Measurements from ENCODE around the gene SLC7A1. TPM values are rescaled to one million over a fixed set of nuclear protein-coding genes. Genes with fewer than 3 reads are reported as not detected.

The SLC7A1 gene
- total RNA-seq, 1 experiment from 2014 or later = 84.5 TPM

DNA sequence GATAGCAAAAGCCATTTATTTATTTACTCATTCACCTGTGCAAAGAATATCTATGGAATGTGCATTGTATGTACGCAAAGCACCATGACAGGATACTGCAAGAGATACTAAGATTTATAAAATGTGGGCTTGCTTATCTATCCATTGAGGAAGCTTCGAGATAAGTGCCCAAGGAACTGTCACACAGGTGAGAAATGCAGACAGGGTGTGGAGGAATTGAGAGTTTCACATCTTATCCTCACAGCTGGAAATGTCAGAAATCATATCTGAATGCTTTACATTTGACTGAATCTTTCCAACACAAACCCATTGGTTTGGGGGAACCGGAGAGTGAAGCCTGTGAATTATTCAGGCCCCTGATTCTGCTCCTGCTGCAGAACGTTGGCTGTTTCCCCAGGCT, 113.0 kb downstream of the SLC7A1 start:
- Mint-ChIP-seq H3K4me3 (no peak overlapping the region), H3K27ac (no peak overlapping the region), H3K27me3 (ENCODE audit: low read depth) (no peaks in the 10 kb centered on the region), H3K9me3 (no peaks in the 10 kb centered on the region), H3K4me1 (peaks cover 32% of the 10 kb centered on the region), H3K36me3 (no peaks in the 10 kb centered on the region)
- TF ChIP-seq, protein P1, sequence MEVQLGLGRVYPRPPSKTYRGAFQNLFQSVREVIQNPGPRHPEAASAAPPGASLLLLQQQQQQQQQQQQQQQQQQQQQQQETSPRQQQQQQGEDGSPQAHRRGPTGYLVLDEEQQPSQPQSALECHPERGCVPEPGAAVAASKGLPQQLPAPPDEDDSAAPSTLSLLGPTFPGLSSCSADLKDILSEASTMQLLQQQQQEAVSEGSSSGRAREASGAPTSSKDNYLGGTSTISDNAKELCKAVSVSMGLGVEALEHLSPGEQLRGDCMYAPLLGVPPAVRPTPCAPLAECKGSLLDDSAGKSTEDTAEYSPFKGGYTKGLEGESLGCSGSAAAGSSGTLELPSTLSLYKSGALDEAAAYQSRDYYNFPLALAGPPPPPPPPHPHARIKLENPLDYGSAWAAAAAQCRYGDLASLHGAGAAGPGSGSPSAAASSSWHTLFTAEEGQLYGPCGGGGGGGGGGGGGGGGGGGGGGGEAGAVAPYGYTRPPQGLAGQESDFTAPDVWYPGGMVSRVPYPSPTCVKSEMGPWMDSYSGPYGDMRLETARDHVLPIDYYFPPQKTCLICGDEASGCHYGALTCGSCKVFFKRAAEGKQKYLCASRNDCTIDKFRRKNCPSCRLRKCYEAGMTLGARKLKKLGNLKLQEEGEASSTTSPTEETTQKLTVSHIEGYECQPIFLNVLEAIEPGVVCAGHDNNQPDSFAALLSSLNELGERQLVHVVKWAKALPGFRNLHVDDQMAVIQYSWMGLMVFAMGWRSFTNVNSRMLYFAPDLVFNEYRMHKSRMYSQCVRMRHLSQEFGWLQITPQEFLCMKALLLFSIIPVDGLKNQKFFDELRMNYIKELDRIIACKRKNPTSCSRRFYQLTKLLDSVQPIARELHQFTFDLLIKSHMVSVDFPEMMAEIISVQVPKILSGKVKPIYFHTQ (CRISPR knock-in tag; IDR thresholded peaks at IDR 0.05) = no peak
- TF ChIP-seq FOXK1 (CRISPR knock-in tag; IDR thresholded peaks at IDR 0.05) (no peak), FOXP1 (CRISPR knock-in tag; IDR thresholded peaks at IDR 0.05; ENCODE audit: borderline replicate concordance) (no peak), TEAD1 (CRISPR knock-in tag; IDR thresholded peaks at IDR 0.05) (no peak), PRRX2 (CRISPR knock-in tag; IDR thresholded peaks at IDR 0.05) (no peak), ETV6 (CRISPR knock-in tag; IDR thresholded peaks at IDR 0.05) (no peak), OVOL2 (CRISPR knock-in tag; IDR thresholded peaks at IDR 0.05; ENCODE audit: borderline replicate concordance) (no peak), ZNF396 (CRISPR knock-in tag; IDR thresholded peaks at IDR 0.05; ENCODE audit: borderline replicate concordance) (no peak), ZNF416 (CRISPR knock-in tag; IDR thresholded peaks at IDR 0.05) (no peak), NR3C1 (CRISPR knock-in tag; conservative IDR thresholded peaks at IDR 0.05; ENCODE audit: low read depth) (no peak), TCF7 (CRISPR knock-in tag; IDR thresholded peaks at IDR 0.05; ENCODE audit: low read depth) (no peak)
- TF ChIP-seq, protein P2, sequence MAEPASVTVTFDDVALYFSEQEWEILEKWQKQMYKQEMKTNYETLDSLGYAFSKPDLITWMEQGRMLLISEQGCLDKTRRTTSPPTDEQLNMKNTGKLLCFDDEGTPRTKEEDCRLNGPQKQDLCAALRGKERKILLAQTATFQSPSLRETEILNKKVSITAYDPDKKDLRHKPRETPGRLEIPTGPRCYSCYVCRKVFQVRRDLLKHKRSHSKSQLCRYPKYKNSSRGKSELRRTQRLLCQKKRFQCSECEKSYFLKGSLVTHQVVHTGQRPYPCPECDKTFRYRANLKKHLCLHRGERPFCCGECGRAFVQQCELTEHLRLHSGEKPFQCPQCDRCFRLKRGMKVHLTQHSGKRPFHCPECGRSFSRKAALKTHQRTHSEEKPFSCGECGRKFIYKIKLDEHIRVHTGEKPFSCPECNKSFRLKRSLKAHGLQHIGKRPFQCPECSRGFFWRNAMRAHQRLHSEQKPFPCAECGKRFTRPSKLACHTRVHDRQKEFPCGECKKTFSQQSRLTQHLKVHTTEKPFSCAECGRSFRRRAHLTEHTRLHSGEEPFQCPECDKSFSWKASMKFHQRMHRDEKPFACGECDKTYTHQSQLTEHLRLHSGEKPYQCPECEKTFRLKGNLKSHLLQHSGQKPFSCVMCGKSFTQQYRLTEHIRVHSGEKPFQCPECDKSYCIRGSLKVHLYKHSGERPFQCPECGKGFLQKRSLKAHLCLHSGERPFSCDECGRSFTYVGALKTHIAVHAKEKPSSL (CRISPR knock-in tag; conservative IDR thresholded peaks at IDR 0.05) = no peak
- TF ChIP-seq, protein P3, sequence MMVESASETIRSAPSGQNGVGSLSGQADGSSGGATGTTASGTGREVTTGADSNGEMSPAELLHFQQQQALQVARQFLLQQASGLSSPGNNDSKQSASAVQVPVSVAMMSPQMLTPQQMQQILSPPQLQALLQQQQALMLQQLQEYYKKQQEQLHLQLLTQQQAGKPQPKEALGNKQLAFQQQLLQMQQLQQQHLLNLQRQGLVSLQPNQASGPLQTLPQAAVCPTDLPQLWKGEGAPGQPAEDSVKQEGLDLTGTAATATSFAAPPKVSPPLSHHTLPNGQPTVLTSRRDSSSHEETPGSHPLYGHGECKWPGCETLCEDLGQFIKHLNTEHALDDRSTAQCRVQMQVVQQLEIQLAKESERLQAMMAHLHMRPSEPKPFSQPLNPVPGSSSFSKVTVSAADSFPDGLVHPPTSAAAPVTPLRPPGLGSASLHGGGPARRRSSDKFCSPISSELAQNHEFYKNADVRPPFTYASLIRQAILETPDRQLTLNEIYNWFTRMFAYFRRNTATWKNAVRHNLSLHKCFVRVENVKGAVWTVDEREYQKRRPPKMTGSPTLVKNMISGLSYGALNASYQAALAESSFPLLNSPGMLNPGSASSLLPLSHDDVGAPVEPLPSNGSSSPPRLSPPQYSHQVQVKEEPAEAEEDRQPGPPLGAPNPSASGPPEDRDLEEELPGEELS (CRISPR knock-in tag; IDR thresholded peaks at IDR 0.05) = no peak
- TF ChIP-seq, protein P4, sequence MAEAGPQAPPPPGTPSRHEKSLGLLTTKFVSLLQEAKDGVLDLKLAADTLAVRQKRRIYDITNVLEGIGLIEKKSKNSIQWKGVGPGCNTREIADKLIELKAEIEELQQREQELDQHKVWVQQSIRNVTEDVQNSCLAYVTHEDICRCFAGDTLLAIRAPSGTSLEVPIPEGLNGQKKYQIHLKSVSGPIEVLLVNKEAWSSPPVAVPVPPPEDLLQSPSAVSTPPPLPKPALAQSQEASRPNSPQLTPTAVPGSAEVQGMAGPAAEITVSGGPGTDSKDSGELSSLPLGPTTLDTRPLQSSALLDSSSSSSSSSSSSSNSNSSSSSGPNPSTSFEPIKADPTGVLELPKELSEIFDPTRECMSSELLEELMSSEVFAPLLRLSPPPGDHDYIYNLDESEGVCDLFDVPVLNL (CRISPR knock-in tag; IDR thresholded peaks at IDR 0.05; ENCODE audit: borderline replicate concordance, low read depth) = no peak
- TF ChIP-seq, protein P5, sequence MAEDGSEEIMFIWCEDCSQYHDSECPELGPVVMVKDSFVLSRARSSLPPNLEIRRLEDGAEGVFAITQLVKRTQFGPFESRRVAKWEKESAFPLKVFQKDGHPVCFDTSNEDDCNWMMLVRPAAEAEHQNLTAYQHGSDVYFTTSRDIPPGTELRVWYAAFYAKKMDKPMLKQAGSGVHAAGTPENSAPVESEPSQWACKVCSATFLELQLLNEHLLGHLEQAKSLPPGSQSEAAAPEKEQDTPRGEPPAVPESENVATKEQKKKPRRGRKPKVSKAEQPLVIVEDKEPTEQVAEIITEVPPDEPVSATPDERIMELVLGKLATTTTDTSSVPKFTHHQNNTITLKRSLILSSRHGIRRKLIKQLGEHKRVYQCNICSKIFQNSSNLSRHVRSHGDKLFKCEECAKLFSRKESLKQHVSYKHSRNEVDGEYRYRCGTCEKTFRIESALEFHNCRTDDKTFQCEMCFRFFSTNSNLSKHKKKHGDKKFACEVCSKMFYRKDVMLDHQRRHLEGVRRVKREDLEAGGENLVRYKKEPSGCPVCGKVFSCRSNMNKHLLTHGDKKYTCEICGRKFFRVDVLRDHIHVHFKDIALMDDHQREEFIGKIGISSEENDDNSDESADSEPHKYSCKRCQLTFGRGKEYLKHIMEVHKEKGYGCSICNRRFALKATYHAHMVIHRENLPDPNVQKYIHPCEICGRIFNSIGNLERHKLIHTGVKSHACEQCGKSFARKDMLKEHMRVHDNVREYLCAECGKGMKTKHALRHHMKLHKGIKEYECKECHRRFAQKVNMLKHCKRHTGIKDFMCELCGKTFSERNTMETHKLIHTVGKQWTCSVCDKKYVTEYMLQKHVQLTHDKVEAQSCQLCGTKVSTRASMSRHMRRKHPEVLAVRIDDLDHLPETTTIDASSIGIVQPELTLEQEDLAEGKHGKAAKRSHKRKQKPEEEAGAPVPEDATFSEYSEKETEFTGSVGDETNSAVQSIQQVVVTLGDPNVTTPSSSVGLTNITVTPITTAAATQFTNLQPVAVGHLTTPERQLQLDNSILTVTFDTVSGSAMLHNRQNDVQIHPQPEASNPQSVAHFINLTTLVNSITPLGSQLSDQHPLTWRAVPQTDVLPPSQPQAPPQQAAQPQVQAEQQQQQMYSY (CRISPR knock-in tag; IDR thresholded peaks at IDR 0.05) = no peak
- TF ChIP-seq, protein P6, sequence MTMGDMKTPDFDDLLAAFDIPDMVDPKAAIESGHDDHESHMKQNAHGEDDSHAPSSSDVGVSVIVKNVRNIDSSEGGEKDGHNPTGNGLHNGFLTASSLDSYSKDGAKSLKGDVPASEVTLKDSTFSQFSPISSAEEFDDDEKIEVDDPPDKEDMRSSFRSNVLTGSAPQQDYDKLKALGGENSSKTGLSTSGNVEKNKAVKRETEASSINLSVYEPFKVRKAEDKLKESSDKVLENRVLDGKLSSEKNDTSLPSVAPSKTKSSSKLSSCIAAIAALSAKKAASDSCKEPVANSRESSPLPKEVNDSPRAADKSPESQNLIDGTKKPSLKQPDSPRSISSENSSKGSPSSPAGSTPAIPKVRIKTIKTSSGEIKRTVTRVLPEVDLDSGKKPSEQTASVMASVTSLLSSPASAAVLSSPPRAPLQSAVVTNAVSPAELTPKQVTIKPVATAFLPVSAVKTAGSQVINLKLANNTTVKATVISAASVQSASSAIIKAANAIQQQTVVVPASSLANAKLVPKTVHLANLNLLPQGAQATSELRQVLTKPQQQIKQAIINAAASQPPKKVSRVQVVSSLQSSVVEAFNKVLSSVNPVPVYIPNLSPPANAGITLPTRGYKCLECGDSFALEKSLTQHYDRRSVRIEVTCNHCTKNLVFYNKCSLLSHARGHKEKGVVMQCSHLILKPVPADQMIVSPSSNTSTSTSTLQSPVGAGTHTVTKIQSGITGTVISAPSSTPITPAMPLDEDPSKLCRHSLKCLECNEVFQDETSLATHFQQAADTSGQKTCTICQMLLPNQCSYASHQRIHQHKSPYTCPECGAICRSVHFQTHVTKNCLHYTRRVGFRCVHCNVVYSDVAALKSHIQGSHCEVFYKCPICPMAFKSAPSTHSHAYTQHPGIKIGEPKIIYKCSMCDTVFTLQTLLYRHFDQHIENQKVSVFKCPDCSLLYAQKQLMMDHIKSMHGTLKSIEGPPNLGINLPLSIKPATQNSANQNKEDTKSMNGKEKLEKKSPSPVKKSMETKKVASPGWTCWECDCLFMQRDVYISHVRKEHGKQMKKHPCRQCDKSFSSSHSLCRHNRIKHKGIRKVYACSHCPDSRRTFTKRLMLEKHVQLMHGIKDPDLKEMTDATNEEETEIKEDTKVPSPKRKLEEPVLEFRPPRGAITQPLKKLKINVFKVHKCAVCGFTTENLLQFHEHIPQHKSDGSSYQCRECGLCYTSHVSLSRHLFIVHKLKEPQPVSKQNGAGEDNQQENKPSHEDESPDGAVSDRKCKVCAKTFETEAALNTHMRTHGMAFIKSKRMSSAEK (CRISPR knock-in tag; IDR thresholded peaks at IDR 0.05; ENCODE audit: borderline replicate concordance) = no peak
- TF ChIP-seq, protein P7, sequence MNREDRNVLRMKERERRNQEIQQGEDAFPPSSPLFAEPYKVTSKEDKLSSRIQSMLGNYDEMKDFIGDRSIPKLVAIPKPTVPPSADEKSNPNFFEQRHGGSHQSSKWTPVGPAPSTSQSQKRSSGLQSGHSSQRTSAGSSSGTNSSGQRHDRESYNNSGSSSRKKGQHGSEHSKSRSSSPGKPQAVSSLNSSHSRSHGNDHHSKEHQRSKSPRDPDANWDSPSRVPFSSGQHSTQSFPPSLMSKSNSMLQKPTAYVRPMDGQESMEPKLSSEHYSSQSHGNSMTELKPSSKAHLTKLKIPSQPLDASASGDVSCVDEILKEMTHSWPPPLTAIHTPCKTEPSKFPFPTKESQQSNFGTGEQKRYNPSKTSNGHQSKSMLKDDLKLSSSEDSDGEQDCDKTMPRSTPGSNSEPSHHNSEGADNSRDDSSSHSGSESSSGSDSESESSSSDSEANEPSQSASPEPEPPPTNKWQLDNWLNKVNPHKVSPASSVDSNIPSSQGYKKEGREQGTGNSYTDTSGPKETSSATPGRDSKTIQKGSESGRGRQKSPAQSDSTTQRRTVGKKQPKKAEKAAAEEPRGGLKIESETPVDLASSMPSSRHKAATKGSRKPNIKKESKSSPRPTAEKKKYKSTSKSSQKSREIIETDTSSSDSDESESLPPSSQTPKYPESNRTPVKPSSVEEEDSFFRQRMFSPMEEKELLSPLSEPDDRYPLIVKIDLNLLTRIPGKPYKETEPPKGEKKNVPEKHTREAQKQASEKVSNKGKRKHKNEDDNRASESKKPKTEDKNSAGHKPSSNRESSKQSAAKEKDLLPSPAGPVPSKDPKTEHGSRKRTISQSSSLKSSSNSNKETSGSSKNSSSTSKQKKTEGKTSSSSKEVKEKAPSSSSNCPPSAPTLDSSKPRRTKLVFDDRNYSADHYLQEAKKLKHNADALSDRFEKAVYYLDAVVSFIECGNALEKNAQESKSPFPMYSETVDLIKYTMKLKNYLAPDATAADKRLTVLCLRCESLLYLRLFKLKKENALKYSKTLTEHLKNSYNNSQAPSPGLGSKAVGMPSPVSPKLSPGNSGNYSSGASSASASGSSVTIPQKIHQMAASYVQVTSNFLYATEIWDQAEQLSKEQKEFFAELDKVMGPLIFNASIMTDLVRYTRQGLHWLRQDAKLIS (CRISPR knock-in tag; IDR thresholded peaks at IDR 0.05; ENCODE audit: borderline replicate concordance) = no peak
- ChIA-PET CTCF (no interaction called here), POLR2A (no interaction called here)
- ATAC-seq (no peak), DNase-seq (ENCODE audit: low spot score) (no peak)

All from WTC11 (cell line).